Neural progenitor cell (in vitro differentiated cells): ENCODE measurements around the gene ZNF212.

Experiments used
- CTCF ChIP-seq: fragments of 200-600 bp; sonication (generic); IDR thresholded peaks from 2 replicates; pipeline ENCODE4 v1.5.1; 2017; ENCODE audit warnings: antibody characterized with exemption, mild to moderate bottlenecking
- EZH2 ChIP-seq: fragments of 200-600 bp; sonication (generic); IDR thresholded peaks from 2 replicates; pipeline ENCODE4 v1.6.1; 2017; ENCODE audit warnings: antibody characterized with exemption, mild to moderate bottlenecking, moderate library complexity
- EZH2phosphoT487 ChIP-seq: fragments of 200-600 bp; sonication (generic); IDR thresholded peaks from 2 replicates; pipeline ENCODE4 v1.6.1; 2017; ENCODE audit warnings: antibody characterized with exemption

GRCh38 chr7:149291781-149292461 is 52.5 kb downstream of the ZNF212 start:
- TF ChIP-seq CTCF (no peak), EZH2 (no peak), EZH2phosphoT487 (no peak)
